Measurements from ENCODE around the gene EPHB1.

- TF ChIP-seq CTCF (IDR thresholded peaks at IDR 0.05) (no peak), POLR2A (IDR thresholded peaks at IDR 0.05) (no peak)
Measured at GRCh38 chr3:134879990-134880389, 84.9 kb downstream of the EPHB1 start.
